T-helper 9 cell (primary cell): Measurements from ENCODE around the gene WDR91.

Source experiments
- DNase-seq: peaks from one replicate; pipeline ENCODE4 v3.0.0-alpha.2; 2020

WDR91 gene

DNA sequence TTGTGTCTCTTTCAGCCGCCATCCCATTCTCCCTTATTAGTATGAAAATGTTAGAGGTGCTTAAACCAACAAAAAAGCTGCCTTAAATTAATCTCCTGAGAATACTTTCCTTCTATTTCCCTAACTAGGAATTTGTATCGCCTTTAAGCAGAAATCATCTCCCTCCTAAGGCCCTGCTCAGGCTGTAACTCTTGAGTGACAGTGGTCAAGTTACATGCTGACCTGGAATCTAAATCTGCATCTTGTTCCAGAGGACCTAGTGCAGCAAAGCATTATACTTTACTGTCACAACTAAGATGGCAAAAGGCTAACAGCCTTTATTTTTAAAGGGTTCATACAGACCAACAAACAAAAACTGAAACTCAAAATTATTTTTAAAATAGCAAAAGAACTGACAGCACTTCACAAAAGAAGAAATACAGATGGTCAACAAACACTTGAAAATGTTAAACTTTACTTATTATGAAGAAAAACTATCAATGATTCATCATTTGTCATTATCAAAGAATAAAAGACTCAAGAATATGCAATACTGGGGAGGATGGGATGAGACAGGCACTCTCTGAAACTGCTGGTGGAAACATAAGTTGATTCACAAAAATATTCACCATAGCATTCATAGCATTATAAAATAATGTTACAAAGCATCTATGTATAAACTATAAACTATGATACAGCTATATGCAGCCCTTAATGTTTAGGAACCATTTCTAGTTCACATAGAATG lies 51.8 kb downstream of the WDR91 start:
- no peak for DNase-seq

DNA sequence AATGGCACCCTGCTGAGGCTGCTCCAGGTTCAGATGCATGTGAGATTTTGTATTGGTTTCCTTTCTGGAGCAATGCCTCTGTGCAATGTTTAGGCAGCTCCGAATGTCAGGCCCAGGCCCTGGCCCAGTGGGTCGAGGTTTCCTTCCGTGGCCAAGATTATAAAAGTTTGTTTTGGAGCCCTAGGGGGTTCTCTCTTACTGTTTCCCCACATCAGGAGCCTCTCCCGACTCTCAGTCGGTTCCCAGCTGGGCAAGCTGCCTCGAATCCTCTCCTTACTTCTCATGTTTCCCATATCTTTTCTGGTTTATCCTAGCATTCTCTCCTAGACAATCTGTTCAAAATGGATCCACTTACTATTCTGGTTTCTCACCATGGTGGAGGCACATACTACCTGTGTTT lies 52.5 kb downstream of the WDR91 start:
- DNase-seq = no peak

DNA sequence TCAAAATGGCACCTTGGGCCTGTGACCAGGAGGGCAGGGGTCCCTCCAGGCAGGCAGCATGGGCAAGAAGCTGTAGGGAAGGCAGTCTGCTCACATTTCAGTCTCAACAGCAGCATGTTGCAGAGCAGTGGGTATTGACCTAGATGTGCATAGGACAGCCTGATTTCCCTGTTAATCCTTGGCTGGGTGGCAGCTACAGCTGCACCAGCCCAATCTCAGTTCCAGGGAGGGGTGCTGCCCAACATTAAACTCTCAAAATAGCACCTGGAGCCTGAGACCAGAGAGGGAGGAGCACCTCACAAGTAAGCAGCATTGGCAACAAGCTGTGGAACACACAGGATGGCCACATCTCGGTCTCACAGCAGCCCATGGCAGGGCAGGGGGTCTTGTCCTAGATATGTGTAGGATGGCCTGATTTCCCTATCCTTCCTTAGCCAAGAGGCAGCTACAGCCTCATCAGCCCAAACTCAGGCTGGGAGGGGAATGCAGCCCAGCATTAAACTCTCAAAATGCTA lies 53.1 kb downstream of the WDR91 start:
- no peak for DNase-seq

DNA sequence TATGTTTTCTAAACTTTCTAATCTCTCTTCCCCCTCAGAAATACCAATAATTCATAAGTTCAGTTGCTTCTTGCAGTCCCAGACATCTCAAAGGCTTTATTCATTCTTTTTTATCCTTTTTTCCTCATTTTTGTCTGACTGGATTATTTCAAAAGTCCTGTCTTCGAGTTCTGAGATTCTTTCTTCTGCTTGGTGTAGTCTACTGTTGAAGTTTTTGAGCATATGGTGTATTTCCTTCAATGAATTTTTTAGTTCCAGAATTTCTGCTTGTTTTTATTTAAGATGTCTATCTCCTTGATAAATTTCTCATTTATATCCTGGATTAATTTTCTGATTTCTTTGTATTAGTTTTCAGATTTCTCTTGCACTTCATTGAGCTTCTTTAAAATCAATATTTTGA lies 55.0 kb downstream of the WDR91 start:
- no peak for DNase-seq

DNA sequence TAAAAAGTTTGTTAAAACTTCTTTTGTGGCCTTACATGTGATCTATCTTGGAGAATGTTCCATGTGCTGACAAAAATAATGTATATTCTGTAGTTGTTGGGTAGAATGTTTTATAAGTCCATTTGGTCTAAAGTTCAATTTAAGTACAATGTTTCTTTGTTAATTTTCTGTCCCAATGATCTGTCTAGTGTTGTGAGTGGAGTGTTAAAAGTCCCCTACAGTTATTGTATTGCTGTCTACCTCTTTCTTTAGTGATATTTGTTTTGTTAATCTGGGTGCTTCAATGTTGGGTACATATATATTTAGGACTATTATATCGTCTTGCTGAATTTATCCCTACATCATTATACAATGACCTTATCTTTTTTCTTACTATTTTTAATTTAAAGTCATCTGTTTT lies 56.6 kb downstream of the WDR91 start:
- no peak for DNase-seq

DNA sequence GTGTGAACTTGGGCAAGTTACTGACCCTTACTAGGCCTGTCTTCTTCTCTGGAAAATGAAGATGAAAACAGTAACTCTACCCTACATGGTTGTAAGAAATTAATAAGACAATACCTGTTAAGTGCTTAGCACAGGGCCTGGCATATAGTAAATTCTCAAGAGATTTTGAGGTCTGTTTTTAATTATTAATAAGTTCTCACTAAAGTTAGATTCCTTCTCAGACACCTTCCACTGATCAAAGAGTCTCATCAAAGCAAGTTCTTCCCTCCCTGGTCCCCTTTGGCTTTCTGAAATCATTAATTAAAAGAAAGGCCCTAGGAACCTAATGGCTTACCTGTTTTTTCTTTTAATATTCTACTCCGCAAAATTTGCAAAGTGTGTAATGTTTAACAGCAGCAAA lies 58.9 kb downstream of the WDR91 start:
- no peak for DNase-seq

DNA sequence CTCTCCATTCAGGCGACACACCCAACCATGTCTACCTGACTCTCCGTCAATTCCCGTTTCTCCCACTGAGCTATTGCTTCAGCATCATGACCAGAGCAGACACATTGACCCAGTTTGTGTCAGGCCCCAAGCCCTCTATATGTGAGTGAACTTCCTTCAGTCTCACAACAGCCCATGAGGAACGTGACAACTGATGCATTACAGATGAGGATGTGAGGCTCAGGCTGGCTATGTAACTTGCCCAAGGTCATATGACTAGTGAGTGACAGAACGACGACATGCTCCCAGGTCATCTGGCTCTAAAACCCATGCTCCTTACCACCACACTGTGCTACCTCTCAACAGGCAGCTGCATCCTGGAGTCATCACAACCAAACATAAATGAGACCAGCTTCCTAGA lies 59.8 kb downstream of the WDR91 start:
- no peak for DNase-seq

DNA sequence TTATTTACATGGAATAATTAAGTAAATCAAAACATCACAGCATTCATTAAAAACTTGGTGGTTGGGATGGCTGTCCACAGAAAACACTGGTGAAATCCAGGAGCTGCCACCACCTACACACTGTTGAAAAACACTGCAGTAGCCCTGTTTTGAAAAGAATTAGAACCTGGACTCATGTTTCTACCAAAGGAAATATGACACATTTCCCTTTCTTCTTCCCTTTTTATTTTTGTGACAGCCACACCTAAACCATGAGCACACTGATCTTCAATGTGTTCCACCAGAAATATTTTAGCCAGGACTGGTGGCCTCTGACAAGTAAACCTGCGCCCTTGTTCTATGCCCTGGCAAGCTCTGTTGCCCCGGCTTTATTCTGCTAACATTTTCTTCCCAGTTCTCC lies 60.2 kb downstream of the WDR91 start:
- no peak for DNase-seq

DNA sequence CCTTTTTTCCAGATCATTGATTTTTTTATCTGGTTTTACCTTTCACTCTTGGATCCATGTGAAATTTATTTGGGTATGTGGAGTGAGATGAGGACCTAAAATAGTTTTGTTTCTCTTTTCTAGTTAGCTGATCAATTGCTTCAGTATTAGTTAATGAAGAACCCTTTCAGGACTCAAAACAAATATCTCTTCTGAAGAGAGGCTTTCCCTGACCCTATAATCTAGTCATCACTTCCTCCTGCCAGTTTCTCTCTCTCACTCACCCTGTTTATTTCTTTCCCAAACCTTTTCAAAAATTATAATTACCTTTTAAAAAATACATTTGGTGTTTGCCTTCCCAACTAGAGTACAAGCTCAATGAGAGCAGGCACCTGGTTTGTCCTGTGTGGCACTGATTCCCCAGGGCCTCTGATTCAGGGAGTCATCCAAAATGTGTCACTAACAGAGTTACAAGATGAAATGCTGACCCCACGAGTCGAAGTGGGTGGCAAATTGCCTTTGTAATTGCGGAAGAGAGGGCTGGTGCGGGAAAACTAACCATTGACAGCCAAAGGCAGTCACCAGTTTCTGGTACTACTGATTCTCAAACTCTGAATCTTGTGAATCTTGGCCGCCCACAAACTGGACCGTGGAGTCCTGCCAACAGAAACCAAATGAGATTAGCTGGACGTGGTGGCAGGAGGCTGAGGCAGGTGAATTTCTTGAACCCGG lies 61.1 kb downstream of the WDR91 start:
- DNase-seq = no peak

DNA sequence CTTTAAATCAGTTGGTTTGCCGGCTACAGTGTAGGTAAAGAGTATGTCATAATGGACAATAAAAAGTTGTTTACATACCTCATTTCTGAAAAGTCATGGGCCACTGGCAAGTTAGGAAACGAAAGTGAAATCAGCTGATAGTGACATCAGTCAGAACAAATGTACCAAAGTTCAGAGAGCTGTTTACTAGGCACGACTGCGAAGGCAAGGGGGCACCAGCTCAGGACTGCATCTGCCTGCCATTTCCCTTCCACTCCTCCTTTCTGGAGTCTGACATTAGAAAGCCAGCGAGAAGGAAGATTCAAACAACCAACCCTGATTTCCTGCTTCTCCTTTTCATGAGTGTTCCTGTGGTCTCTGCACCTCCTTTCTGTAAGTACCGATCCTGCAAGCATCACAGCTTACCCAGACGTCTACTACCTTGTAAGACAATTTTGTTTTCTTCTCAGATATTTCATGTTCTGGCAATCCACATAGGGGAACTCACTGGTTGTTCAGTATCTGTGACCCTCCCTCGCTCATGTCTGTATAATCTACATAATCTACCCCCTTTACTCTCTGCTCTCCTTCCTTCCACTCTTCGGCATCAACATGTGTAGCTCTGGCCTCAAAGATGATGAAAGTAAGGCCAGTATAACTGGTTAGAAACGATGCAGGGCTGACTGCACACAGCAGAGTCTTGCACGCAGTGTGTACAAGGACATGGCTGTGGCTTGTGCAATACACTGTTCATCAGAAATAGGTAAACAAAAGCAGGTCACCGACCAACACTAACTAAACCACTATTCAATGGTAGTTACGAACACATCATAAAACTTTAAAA lies 63.2 kb downstream of the WDR91 start, which contains the start of gene TMEM140:
TMEM140 (plus strand) TSS at position 174 of the 823 bp plus-strand sequence. CDS start 16,370 bp downstream, outside the sequence.
- DNase-seq = no peak

DNA sequence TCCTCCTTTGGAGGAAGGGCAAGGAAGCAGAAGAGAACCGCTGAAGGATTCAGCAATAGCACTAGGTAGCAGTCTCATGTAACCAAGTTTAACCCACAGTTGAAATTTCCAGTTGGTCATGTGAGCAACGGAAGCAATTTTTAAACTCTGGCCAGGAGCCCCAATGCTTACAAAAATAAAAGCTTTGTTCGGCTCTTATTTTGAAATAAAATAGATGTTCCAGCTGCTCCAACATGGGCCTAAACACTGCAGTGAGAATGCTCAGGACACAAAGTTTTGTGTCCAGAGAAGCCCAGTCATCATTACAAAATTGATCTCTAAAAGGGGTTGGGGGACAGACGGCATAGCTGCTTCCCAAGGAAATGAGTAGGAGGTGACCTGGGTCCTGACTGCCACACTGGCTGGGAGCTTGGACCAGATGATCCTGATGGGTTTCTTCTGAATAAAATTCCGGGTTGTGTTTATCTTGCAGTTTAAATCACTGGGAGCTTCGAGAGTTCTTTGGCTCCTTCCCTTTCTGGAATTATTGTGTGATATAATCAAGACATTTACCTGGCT lies 63.9 kb downstream of the WDR91 start:
- DNase-seq = no peak

DNA sequence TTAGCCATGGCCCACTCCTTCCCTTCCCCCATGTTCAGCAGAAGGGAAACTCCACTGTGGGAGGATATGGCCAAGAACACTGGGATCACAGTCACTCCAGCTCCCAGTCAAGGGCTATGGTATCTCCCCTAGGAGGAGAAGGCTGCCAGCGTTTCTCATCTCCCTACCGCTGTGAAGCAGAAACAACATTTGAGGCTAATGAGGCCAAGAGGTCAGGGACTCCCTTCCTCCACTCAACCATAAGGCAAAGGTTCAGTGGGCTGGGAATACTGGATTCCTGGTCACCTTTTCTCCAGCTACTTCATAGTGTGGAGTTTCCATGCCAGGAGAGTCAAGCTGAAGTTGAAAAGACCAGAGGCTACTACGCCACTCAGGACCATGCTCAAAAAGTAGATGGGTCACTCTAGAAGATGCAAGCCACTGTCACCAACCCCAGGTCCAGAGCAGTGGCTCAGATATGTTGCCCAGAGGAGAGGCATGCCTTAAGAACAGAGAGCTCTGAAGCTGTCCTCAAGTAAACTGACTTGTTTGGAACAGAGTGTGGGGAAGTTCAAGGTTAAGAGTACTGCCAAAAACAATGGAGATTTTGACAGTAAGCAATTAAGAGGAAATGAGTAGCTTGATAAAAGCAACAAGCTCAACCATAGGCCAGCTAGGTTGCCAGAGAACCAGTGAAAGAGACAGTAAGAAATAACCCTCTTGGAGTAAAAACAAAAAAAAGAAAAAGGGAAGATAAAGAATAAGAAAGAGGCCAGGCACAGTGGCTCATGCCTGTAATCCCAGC lies 67.2 kb downstream of the WDR91 start:
- no peak for DNase-seq
